Activated CD8-positive, alpha-beta memory T cell treated with anti-CD3 and anti-CD28 coated beads for 36 hours (primary cell): ENCODE data around the gene ATAT1. TPM values are rescaled to one million over a fixed set of nuclear protein-coding genes. Genes with fewer than 3 reads are reported as not detected.
"Not testable (repeated sequence)": the region's sequence is repeated elsewhere in the genome, so short reads cannot be mapped to it uniquely, and the experiment has no call there.

Experiments
- CTCF ChIA-PET: fragments of 350-600 bp; sonication (Branson Sonifier 250); formaldehyde crosslinking; loops from one replicate; lab custom pipeline; 2021; ENCODE audit warnings: antibody characterized with exemption; lab: Charles Lee
- POLR2A ChIA-PET: fragments of 350-600 bp; sonication (Branson Sonifier 250); formaldehyde crosslinking; loops from one replicate; lab custom pipeline; 2021; ENCODE audit warnings: antibody characterized with exemption; lab: Charles Lee
- total RNA-seq, 2 experiments: library from RNA; stranded (reverse); gene quantifications; one replicate each; pipeline ENCODE4 v1.2.3, GENCODE V29; 2021

The ATAT1 gene
- total RNA-seq, 2 experiments from 2014 or later = 9.7 to 9.8 TPM

DNA sequence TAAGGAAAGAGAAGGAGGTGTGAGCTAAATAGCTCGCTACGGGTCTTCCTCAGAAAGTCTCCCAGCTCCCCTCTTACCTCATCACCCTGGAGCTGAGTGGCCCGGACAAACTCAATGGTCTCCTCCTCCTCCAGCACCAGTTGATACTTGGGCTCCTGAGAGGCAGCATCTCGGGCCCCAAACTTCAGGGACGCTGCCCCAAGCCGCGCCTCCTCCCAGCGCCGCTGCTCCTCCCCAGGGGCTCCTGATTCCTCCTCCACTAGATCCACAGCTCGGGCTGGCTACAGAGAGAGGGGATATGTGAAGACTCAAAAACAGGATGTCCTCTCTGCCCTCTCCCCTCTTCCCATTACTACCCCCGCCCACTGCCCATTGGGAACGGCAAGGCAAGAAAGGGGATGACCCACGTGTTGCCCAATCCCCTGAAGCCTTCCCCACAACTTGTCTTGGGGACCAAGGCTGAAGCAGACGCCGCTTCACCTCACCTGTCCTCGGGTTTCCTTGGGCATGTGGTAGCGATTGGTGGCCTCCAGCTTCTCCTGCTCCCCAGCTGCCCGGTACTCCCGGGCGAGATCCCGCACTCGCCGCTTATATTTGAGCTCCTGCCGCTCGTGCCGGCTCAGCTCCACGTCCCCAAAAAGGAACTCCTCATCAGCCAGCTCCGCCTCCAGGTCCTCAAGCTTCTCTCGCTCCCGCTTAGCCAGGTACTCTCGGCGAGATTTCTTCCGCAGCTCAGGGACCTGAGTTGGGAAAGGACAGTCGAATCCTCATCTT, 38.5 kb downstream of the ATAT1 start:
- CTCF ChIA-PET = interaction anchor here (0.9 to 1.4 kb wide), 4 partner anchors 10 to 66 kb away, joined by 3 to 4 read pairs (median 3); no protein-coding TSS in a partner anchor
- POLR2A ChIA-PET = no interaction called here

DNA sequence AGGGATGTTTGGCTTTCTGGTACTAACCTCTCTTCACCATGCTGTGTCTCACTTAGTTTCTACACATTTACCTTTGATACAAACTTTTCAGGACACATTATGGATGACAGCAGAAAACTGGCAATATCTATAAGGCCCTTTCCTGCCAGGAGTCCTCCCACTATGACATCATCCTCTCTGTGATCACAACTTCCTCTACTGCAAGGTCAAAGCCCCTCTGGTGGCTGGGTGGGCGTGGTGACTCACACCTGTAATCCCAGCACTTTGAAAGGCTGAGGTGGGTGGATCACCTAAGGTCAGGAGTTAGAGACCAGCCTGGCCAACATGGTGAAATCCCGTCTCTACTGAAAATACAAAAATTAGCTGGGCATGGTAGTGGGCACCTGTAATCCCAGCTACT, 39.6 kb downstream of the ATAT1 start:
- CTCF ChIA-PET = interaction anchor here (0.9 kb wide), 1 partner anchor 56 kb away, joined by 3 read pairs; no protein-coding TSS in a partner anchor
- POLR2A ChIA-PET = not testable (repeated sequence)

DNA sequence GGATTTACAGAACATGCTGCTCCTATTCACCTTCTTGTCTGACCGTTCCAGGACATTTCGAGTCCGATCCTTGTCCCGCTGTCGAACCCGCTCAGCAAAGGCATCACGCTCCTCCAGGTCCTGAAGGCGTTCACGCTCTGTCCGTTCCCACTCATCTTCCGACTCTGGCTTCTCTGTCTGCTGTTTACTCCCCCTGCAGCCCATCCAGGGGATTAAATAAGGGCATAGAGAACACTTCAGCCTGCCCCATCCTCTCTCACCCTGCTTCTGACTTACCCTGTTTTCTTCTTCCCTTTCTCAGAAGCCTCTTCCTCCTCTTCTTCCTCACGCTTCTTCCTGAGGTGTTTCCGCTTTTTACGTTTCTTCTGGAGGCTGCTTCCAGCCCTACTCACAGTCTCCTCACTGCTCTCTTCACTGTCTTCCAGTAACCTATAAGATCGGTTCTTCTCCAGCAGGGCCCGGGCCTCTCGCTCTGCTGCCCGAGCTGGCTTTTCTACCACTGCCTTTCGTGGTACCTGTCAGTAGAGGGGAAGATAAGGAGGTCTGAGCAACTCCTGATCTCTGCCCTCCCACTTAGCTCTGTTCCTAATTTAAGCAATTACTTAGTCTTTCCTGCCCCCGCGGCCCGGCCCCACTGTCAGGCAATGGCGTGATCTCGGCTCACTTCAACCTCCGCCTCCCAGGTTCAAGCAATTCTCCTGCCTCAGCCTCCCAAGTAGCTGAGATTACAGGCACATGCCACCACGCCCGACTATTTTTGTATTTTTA, 44.3 kb downstream of the ATAT1 start:
- POLR2A ChIA-PET = interaction anchor here (0.5 kb wide), 1 partner anchor 143 kb away, joined by 14 read pairs; no protein-coding TSS in a partner anchor
- CTCF ChIA-PET = interaction anchor here (1.3 to 2.5 kb wide), 2 partner anchors 18 to 63 kb away, joined by 3 to 7 read pairs; no protein-coding TSS in a partner anchor

DNA sequence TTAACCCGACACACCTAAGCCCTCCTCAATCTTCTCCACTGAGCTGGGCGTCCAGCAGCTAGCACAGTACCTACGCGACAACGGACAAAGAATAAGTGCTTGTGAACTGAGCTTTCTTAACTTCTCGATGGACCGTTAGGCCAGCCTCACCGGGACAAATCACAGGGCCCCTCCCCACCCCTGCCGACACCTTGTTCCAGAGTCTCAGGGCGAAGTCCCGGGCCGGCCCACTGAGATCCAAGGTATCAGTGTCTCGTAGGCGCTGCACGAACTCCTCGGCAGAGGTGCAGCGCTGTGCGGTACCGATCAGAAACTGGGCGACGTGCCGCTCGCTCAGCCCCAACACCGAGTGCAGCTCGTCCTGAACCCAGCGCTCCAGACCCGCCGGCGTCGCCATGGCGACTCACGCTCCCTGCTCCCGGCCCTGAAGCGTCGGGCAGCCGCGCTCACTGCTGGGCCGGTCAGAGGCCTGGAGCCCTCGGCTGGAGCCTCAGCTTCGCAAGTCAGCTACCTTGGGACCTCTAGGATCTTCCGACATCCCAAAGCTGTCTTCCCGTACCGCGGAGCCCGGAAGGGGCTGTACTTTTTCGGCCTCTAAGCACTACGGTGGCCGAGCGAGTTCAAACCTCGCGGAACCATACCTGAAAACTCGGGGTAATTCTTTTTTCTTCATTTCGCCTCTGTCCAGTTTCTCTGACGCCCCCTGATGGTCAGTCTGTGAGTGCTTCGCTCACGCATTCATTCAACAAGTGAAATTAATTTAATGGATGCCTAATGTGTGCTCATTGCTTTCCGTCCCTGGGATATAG, 46.0 kb downstream of the ATAT1 start, which contains the start of gene DHX16:
Gene DHX16 (minus strand): TSS at position 562 of the 809 bp plus-strand sequence. CDS start 165 bp downstream, at position 397.
- ChIA-PET CTCF (interaction anchor here (0.6 to 2.5 kb wide), 13 partner anchors 10 to 212 kb away, joined by 3 to 7 read pairs (median 4); partner anchors contain the start of genes ATAT1 and DDR1), POLR2A (interaction anchor here (0.5 to 1.3 kb wide), 4 partner anchors 15 to 58 kb away, joined by 3 to 6 read pairs (median 4); no protein-coding TSS in a partner anchor)

DNA sequence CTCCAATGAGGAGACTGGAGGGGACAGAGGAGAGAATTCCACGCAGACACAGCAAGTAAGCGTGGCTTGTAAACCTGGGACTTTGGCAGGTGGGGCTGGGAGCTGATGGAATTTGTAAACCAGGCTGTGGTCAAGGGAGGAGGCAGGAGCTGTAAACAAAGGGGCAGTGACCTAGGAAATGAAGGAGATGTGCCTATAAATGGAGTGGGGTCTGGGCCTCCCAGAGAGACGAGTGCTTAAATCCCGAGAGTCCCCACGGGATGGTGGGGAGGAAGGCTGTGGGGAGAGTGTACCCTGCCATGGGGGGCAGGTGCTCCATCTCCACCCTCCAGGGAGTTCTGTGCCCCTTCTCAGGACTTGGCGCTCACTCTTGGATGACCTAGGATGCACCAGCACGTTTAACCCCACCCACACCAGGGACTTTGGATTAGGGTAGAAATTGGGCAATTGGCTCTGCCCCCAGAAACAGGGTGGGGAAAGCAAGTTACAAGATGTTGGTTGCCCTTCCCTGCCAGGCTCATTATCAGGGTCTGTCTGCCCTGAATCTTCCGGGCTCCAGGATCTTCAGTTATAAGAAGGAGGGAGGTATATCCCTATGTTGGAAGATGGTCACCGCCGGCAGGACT, 50.1 kb downstream of the ATAT1 start:
- ChIA-PET CTCF (interaction anchor here (1.0 to 1.2 kb wide), 2 partner anchors 45 to 54 kb away, joined by 3 to 4 read pairs; no protein-coding TSS in a partner anchor), POLR2A (no interaction called here)

DNA sequence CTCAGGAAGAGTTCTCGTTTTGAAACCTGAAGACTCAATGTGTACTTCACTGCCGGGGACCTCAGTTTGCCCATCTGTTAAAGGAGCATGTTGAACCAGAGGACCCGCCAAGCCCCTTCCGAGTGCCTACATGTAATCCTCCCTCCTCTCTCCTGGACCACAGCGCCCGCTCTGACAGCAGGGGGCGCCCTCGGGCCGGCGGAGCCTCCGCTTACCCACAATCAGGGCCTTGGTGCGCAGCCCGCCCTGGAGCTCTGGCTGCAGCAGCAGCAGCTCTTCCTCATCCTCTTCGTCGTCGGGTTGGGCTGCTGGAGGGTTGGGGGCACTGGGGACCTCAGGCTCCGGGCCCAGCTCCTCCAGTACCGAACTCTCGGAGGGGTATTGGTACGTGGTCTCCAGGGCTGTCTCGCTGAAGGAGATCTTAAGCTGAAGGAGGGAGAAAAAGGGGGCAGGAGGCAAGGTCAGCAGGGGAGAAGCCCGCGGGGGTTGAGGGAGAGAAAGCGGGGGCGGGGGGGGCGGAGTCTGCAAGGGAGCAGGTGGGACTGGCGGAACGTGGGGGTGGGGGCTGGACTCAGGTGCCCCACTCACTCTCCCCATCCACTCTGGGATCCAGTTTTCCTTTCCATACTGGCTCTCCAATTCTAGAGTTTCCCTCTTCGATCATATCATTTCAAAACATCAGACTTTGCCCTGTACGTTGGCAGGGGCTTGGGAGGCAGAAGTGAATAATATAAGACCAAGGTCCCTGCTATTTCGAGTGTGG, 52.5 kb downstream of the ATAT1 start:
- POLR2A ChIA-PET = interaction anchor here (0.8 to 5.7 kb wide), 6 partner anchors 8 to 64 kb away, joined by 3 to 98 read pairs (median 5); partner anchors contain the start of genes MDC1, NRM and TUBB
- CTCF ChIA-PET = interaction anchor here (0.6 to 3.2 kb wide), 24 partner anchors 9 to 408 kb away, joined by 3 to 64 read pairs (median 4); partner anchors contain the start of genes C6orf136, MDC1, MRPS18B and NRM

DNA sequence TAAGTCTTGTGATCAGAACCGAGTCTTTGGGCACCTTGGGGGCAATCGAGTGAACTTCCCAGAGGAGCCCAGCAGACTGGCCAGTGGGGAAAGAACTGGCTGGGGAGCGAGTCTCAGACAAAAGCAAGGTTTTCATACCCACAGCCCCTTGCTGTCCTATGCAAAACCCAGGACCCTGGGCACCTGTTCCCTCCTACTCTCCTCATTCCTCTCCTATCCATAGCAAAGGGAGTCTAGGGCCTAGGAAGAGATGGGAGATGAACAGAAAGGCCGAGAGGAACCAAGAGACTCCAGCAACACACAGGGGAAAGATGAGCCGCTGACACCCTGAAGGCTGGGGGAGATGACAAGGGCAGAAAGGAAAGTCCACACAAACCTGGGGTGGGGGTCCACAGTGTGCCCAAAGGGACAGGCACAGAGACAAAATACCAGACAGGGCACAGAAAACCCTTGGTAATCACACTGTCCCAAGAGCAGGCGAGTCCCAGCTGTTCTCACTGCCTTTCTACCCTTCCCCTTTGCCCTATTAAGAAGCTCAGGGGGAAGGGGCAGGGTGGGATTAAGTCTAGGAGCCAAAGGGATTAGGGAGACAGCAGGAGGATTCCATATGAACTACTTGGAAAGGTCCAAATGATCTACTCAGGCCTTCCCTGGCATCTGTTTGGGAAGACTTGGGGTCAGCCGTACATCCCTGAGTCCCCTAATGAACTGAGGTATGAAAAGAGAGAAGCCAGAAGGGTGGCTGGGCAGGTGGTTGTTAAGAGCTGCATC, 53.3 kb downstream of the ATAT1 start:
- ChIA-PET CTCF (interaction anchor here (0.6 to 6.2 kb wide), 11 partner anchors 11 to 276 kb away, joined by 3 to 64 read pairs (median 4); partner anchors contain the start of genes NRM and TUBB), POLR2A (interaction anchor here (1.3 to 5.7 kb wide), 3 partner anchors 9 to 41 kb away, joined by 3 to 98 read pairs (median 7); partner anchors contain the start of genes MDC1 and TUBB)

DNA sequence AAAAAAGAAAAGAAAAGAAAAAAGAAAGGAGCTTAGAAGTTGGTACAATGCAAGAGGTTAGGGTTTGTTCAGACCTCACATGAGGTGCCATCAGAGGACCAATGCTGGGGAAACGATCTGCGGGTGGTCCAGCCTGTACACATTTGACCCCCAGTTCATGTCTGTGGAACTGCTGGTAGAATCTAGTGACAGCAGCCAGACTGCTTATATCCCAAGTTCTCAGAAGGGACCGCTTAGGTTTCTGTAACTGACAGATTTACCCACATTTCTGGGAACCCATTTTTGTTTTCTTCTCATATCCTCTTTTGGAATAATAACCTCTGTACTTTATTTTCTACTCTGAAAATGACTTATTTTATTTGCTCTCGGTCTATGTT, 55.1 kb downstream of the ATAT1 start:
- POLR2A ChIA-PET = interaction anchor here (0.5 to 5.7 kb wide), 5 partner anchors 35 to 130 kb away, joined by 3 to 98 read pairs (median 6); partner anchors contain the start of genes MDC1, MRPS18B, PPP1R10 and TUBB
- CTCF ChIA-PET = interaction anchor here (0.7 to 6.2 kb wide), 9 partner anchors 10 to 140 kb away, joined by 3 to 49 read pairs (median 4); partner anchors contain the start of genes MDC1, PRR3 and TUBB

DNA sequence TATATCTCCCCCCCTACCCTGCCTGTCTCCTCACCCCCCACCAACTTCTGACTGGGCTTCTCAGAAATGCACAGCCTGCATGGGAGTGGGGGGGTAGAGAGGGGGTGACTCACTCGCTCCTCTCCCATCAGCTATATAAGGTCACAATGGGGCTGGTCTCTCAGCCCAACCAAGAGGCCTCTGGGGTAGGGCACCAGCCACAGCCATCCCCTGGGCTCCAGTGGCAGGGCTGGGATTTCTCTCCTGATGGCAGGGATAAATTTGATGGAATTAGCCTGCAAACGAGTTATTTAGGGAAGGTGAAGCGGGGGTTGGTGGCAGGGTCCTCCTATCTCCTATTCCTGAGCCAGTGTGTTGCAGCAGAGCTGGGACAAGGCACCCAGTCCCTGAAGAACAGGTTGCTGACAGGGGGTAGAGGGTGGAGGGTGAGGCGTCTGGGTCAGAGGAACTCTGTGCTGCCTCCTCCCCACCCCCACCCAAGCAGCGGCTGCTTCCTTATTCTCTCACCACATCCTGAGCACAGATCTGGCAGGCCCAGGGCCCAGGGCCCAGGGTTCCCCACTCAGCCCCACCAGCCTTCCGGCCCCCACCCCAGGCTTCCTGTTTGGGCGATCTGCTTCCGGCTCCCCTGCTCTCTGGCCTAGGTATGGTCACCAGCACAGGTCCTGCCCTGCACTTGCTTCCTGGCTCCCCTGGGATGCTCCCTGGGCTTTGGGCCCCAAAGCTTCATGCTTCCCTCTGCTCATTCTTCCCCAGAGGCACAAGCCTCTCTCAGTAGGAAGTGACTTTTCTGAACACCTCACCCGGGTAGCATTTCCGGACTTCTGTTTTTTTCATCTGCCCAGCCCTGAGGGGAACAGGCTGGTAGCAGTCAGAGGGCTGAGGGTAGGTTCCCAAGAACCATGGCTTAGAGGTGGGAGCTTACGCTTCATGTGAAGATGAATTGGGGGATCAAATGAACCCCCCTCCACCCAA, 55.8 kb downstream of the ATAT1 start:
- POLR2A ChIA-PET = interaction anchor here (0.6 to 5.7 kb wide), 7 partner anchors 38 to 129 kb away, joined by 3 to 98 read pairs (median 3); partner anchors contain the start of genes MDC1, MRPS18B, PPP1R10 and TUBB

DNA sequence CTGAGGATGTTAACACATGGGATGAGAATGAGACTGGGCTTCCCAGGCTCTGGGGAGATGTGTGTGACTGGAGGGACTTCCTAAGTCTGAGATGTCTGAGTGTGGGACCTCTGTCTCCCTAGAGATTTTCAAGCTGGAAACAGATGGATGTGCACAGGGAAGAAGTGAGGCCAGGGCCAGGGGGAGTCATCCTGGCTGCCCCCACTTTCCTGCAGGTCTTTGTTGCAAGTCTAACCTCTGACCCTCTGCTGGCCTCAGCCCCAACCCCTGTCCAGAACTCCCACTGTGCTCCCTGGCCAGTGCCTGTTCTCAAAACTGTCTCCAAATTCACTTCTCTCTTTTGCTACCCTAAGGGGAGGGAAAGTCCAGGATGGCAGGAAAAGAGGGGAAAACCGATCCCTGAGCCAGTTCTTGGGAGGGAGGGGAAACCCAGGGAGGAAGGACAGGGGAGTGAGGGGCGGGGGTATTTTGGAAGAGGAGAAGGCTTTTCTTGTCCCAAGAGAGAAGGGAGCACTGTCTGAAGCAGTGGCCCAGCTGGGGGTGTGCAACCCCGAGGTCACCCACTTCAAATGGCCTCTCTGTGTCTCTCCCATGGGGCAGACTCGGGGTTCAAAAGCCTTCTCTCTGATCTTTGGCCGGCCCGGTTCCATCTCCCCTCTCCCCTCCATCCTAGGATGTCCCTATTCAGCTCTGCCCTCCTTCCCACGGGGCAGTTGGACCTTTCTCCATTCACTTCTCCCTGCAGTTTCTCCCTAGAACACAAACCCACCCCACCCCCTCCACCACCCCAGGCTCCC, 56.7 kb downstream of the ATAT1 start:
- CTCF ChIA-PET = interaction anchor here (0.6 to 6.2 kb wide), 7 partner anchors 34 to 359 kb away, joined by 3 to 49 read pairs (median 6); partner anchors contain the start of genes MDC1, MRPS18B, PPP1R10 and TUBB

More for the DNA sequence above, 55.8 kb downstream of the ATAT1 start:
- CTCF ChIA-PET = interaction anchor here (0.7 to 6.2 kb wide), 10 partner anchors 10 to 140 kb away, joined by 3 to 49 read pairs (median 4); partner anchors contain the start of genes MDC1, MRPS18B, PPP1R10 and PRR3

DNA sequence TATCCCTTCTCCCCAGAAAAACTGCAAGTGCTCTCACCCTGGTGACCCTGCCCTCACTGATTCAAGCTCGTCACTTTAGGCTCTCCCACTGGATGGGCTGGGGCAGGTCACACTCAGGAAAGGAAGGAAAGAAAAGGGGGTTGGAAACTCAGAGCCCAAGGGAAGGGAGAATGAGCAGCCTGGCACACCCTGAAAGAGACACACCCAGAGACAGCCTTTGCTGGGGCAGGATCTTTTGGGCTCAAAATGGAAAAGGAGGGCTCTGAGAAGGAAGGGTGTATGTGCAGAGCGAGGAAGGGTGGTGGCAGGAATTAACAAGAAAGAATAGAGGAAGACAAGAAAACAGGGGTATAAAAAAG, 57.3 kb downstream of the ATAT1 start:
- ChIA-PET CTCF (interaction anchor here (0.6 to 6.2 kb wide), 4 partner anchors 33 to 358 kb away, joined by 3 to 49 read pairs (median 3); partner anchors contain the start of genes MDC1 and TUBB), POLR2A (interaction anchor here (1.0 to 5.7 kb wide), 2 partner anchors 37 to 68 kb away, joined by 3 to 98 read pairs; partner anchors contain the start of genes MDC1 and TUBB)

More for the DNA sequence above, 56.7 kb downstream of the ATAT1 start:
- POLR2A ChIA-PET = interaction anchor here (0.6 to 5.7 kb wide), 4 partner anchors 37 to 68 kb away, joined by 3 to 98 read pairs (median 10); partner anchors contain the start of genes MDC1 and TUBB

DNA sequence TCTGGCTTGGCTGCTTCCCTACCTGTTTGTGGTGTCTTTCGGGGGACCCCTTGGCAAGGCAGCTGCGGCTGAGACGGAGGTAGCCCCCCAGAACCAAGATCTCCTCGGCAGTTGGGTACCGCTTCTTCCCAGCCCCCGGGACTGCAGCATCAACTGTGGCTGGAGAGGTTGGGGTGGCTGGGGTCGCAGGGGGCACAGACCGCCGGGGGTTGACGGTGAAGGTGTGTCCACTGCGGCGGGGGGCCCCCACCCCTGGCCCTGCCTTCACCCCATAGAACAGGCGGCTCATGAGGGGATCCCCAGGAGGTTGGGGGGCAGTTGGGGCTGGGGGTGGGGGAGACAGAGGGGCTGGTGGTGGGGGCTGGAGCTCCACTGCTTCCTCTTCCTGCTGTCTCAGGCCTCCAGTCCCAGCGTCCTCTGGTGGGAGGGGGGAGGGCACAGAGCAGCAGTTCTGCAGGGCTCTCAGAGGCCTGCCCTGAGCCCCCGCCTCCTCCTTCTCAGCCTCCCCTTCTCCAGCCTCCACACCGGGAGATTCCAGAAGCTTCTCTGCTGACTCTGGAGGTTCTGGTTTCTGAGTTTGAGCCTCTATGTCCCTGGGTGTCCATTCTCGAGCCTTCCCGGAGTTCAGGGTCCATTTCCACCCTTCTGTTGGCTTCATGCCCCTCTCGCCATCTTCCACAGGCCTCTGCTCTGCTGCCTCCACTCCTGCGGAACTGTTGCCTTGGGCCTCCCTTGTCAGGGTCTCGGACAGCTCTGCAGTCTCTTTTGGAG, 57.9 kb downstream of the ATAT1 start:
- ChIA-PET POLR2A (interaction anchor here (0.9 to 1.7 kb wide), 4 partner anchors 37 to 71 kb away, joined by 3 to 7 read pairs (median 4); no protein-coding TSS in a partner anchor), CTCF (interaction anchor here (1.0 to 6.2 kb wide), 5 partner anchors 33 to 67 kb away, joined by 3 to 49 read pairs (median 3); partner anchors contain the start of genes MDC1, MRPS18B, PPP1R10 and TUBB)
